Astrocyte (in vitro differentiated cells and primary cell): Measurements from ENCODE around the gene ARHGAP20. TPM values are rescaled to one million over a fixed set of nuclear protein-coding genes. Genes with fewer than 3 reads are reported as not detected.

Source experiments
- DNase-seq: peaks from one replicate; pipeline ENCODE4 v3.0.0-alpha.2; 2010; ENCODE audit warnings: low read depth
- FAIRE-seq: peaks from 2 replicates; lab custom pipeline; 2011; peaks lifted over from hg19 to GRCh38; lab: Jason Lieb, UNC
- H2AFZ ChIP-seq: 2 replicates; pipeline ENCODE4 v1.6.0; 2012; ENCODE audit warnings: low read depth, low read length, inconsistent platforms
- H3K27ac ChIP-seq: 2 replicates; pipeline ENCODE4 v1.5.1; 2011; ENCODE audit warnings: low read depth, low read length, inconsistent platforms
- H3K27me3 ChIP-seq: 2 replicates; pipeline ENCODE4 v1.6.0; 2011; ENCODE audit warnings: low read length, inconsistent platforms; ENCODE audit not compliant: insufficient read depth
- H3K36me3 ChIP-seq: 2 replicates; pipeline ENCODE4 v1.5.1; 2011; ENCODE audit warnings: low read length, inconsistent platforms; ENCODE audit not compliant: insufficient read depth
- H3K4me1 ChIP-seq: 2 replicates; pipeline ENCODE4 v1.5.1; 2011; ENCODE audit warnings: low read length, inconsistent platforms; ENCODE audit not compliant: insufficient read depth
- H3K4me2 ChIP-seq: 2 replicates; pipeline ENCODE4 v1.6.0; 2012; ENCODE audit warnings: low read length, inconsistent platforms
- H3K4me3 ChIP-seq: 2 replicates; pipeline ENCODE4 v1.5.1; 2011; ENCODE audit warnings: low read depth, mild to moderate bottlenecking, low read length, inconsistent platforms; ENCODE audit not compliant: insufficient read depth
- H3K79me2 ChIP-seq: 2 replicates; pipeline ENCODE4 v1.6.0; 2012; ENCODE audit warnings: mild to moderate bottlenecking, low read length, inconsistent platforms; ENCODE audit not compliant: insufficient read depth
- H3K9ac ChIP-seq: 2 replicates; pipeline ENCODE4 v1.6.0; 2012; ENCODE audit warnings: mild to moderate bottlenecking, low read length, inconsistent platforms
- H3K9me3 ChIP-seq: 2 replicates; pipeline ENCODE4 v1.5.1; 2012; ENCODE audit warnings: low read depth, mild to moderate bottlenecking, low read length, inconsistent platforms; ENCODE audit not compliant: insufficient read depth
- H4K20me1 ChIP-seq: 2 replicates; pipeline ENCODE4 v1.6.0; 2012; ENCODE audit warnings: low read length, inconsistent platforms; ENCODE audit not compliant: insufficient read depth
- H3K27ac Mint-ChIP-seq: one replicate; pipeline ENCODE4 v1.8.0; 2021; ENCODE audit warnings: mild to moderate bottlenecking, mixed read lengths; ENCODE audit not compliant: unreplicated experiment
- H3K27me3 Mint-ChIP-seq: one replicate; pipeline ENCODE4 v1.8.0; 2021; ENCODE audit warnings: low read depth, mixed read lengths; ENCODE audit not compliant: unreplicated experiment
- H3K36me3 Mint-ChIP-seq: one replicate; pipeline ENCODE4 v1.8.0; 2021; ENCODE audit warnings: low read depth, mixed read lengths; ENCODE audit not compliant: unreplicated experiment
- H3K4me1 Mint-ChIP-seq: one replicate; pipeline ENCODE4 v1.8.0; 2021; ENCODE audit warnings: low read depth, mixed read lengths; ENCODE audit not compliant: unreplicated experiment
- H3K4me3 Mint-ChIP-seq: one replicate; pipeline ENCODE4 v1.8.0; 2021; ENCODE audit warnings: mild to moderate bottlenecking, moderate library complexity, mixed read lengths; ENCODE audit not compliant: unreplicated experiment
- H3K9me3 Mint-ChIP-seq: one replicate; pipeline ENCODE4 v1.8.0; 2021; ENCODE audit warnings: mild to moderate bottlenecking, mixed read lengths; ENCODE audit not compliant: unreplicated experiment
- EZH2 ChIP-seq: IDR thresholded peaks from 2 replicates; pipeline ENCODE4 v1.6.1; 2012; ENCODE audit warnings: mild to moderate bottlenecking, low read length, inconsistent platforms; ENCODE audit not compliant: insufficient read depth
- total RNA-seq: library from RNA; stranded (reverse); gene quantifications from 2 replicates; pipeline ENCODE4 v1.2.1, GENCODE V29; 2021
- TF ChIP-seq, protein P1 (sequence below): IDR thresholded peaks from 2 replicates; pipeline ENCODE4 v1.5.1; 2011; ENCODE audit warnings: low read depth, mild to moderate bottlenecking, inconsistent platforms, low read length, moderate library complexity; ENCODE audit not compliant: insufficient read depth

ARHGAP20 gene
- total RNA-seq, 1 donor from 2014 or later, result 0.11 TPM

DNA sequence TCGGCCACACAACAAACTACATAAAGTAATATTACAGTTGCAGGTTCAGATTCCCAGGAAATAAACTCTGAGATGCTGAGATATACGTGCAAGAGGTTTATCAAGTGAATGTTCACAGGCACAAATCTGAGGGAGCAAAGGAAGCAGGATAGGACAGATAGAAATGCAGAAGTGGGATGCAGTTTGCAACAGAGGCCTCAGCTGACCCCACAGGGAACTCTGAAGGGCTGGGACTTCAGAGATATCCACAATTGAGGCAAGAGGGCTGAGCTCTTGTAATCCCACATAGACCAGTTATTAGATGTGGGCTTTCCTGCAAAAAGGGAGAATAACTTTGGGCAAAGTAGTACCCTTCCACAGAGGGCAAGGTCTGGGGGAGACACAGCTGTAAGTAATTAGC is 25.4 kb upstream of the ARHGAP20 start:
- no peaks in the 10 kb centered on the region for H4K20me1 ChIP-seq
- H3K79me2 ChIP-seq, result no peaks in the 10 kb centered on the region
- H3K4me1 Mint-ChIP-seq, result no peaks in the 10 kb centered on the region
- H3K27me3 Mint-ChIP-seq, result peaks cover 9% of the 10 kb centered on the region
- H3K27ac ChIP-seq, result no peak overlapping the region
- DNase-seq (no peak), FAIRE-seq (no peak)
- no peaks in the 10 kb centered on the region for H3K36me3 Mint-ChIP-seq
- no peak overlapping the region for H2AFZ ChIP-seq
- H3K36me3 ChIP-seq, result no peaks in the 10 kb centered on the region
- H3K27me3 ChIP-seq, result no peaks in the 10 kb centered on the region
- no peaks in the 10 kb centered on the region for H3K9me3 ChIP-seq
- no peak overlapping the region for H3K4me3 Mint-ChIP-seq
- TF ChIP-seq, protein P1, sequence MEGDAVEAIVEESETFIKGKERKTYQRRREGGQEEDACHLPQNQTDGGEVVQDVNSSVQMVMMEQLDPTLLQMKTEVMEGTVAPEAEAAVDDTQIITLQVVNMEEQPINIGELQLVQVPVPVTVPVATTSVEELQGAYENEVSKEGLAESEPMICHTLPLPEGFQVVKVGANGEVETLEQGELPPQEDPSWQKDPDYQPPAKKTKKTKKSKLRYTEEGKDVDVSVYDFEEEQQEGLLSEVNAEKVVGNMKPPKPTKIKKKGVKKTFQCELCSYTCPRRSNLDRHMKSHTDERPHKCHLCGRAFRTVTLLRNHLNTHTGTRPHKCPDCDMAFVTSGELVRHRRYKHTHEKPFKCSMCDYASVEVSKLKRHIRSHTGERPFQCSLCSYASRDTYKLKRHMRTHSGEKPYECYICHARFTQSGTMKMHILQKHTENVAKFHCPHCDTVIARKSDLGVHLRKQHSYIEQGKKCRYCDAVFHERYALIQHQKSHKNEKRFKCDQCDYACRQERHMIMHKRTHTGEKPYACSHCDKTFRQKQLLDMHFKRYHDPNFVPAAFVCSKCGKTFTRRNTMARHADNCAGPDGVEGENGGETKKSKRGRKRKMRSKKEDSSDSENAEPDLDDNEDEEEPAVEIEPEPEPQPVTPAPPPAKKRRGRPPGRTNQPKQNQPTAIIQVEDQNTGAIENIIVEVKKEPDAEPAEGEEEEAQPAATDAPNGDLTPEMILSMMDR, result no peak
- TF ChIP-seq EZH2, result no peak
- H3K9ac ChIP-seq, result no peak overlapping the region
- no peak overlapping the region for H3K4me3 ChIP-seq
- no peaks in the 10 kb centered on the region for H3K4me1 ChIP-seq
- no peak overlapping the region for H3K27ac Mint-ChIP-seq
- no peak overlapping the region for H3K4me2 ChIP-seq
- no peaks in the 10 kb centered on the region for H3K9me3 Mint-ChIP-seq

- Mint-ChIP-seq H3K36me3 (no peaks in the 10 kb centered on the region), H3K27ac (no peak overlapping the region), H3K27me3 (peaks cover 9% of the 10 kb centered on the region), H3K4me3 (no peak overlapping the region), H3K4me1 (no peaks in the 10 kb centered on the region), H3K9me3 (no peaks in the 10 kb centered on the region)
- Histone ChIP-seq H2AFZ (no peak overlapping the region), H4K20me1 (no peaks in the 10 kb centered on the region), H3K4me1 (no peaks in the 10 kb centered on the region), H3K4me3 (no peak overlapping the region), H3K36me3 (no peaks in the 10 kb centered on the region), H3K4me2 (no peak overlapping the region), H3K9me3 (no peaks in the 10 kb centered on the region), H3K27me3 (no peaks in the 10 kb centered on the region), H3K27ac (no peak overlapping the region), H3K79me2 (no peaks in the 10 kb centered on the region), H3K9ac (no peak overlapping the region)
- TF ChIP-seq EZH2, result no peak
- TF ChIP-seq, protein P1, result no peak
- FAIRE-seq, result no peak
- no peak for DNase-seq
Observed at GRCh38 chr11:110736171-110736553, 23.9 kb upstream of the ARHGAP20 start.

- Mint-ChIP-seq H3K36me3 (no peaks in the 10 kb centered on the region), H3K4me1 (no peaks in the 10 kb centered on the region), H3K27me3 (peaks cover 9% of the 10 kb centered on the region), H3K4me3 (no peak overlapping the region), H3K9me3 (no peaks in the 10 kb centered on the region), H3K27ac (no peak overlapping the region)
- Histone ChIP-seq H3K9ac (no peak overlapping the region), H3K4me2 (no peak overlapping the region), H3K9me3 (no peaks in the 10 kb centered on the region), H4K20me1 (no peaks in the 10 kb centered on the region), H3K4me1 (no peaks in the 10 kb centered on the region), H3K4me3 (no peak overlapping the region), H3K27me3 (no peaks in the 10 kb centered on the region), H3K36me3 (no peaks in the 10 kb centered on the region), H3K27ac (no peak overlapping the region), H2AFZ (no peak overlapping the region), H3K79me2 (no peaks in the 10 kb centered on the region)
- FAIRE-seq, result no peak
- TF ChIP-seq, protein P1, result no peak
- no peak for TF ChIP-seq EZH2
- DNase-seq, result no peak
Observed at GRCh38 chr11:110735455-110736170, 23.4 kb upstream of the ARHGAP20 start.
